HG03060 (cell line): ENCODE measurements around the gene CFP.

Experiments used
- ATAC-seq: cut with Tn5 transposase; IDR thresholded peaks from one replicate; pipeline ENCODE4 v1.9.1; 2021; ENCODE audit warnings: low read depth, moderate number of reproducible peaks; ENCODE audit not compliant: unreplicated experiment

The CFP gene

DNA sequence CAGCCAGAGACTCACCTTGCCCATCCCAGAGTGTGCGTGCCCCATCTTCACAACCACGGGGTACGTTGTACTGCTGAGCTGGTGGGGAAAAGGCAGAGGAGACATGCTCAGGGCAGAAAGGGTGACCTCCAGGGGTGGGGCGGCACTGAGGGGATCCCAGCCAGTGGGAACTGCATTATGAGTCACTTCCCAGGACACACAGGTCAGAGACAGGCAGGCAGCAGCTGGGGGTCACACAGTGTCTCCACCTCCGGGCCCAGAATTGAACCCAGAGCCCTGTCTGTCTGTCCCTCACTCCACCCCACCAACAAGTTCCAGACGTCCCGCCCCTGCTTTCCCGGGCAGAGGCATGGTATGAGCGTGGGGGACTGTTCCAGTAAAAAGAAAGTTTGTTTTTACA lies 52.3 kb downstream of the CFP start:
- ATAC-seq = no peak

DNA sequence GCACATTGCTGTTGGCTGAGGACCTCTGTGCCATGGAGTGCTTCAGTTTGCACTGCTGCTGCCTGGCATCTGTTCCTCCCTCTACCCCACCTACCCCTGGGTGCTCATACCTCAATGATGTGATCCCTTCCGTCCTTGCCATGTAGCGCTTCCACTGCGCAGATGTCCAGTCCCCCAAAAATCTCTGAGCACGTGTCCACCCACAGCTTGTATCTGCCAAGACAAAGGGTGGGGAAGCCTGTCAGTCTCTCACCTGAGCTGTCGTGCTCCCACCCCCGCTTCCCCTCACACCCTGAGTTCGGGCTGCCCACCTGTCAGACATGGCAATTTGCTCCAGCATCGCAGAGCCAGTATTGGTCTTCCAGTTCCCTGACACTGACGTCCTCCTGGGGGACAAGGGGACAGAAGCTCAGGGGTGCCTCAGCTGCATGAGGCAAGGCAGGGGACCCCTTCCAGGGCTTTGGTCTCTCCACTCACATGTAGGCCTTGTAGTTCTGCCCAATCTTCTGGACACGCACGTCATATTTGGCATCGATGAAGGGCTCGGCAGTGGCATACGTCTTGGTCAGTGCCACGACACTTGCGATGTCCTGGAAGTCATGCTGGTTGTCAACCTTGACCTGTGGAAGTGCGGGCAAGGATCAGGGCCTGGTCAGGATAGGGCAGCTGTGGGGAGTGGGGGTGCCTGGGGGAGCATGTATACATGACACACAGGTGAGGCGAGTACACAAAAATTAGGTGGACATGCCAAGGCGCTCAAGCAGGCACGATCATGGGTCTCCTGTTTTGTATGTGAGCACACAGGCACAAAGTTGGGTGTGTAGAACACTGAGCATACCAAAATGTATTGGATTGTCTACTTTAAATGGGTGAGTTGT lies 53.5 kb downstream of the CFP start:
- ATAC-seq = no peak

DNA sequence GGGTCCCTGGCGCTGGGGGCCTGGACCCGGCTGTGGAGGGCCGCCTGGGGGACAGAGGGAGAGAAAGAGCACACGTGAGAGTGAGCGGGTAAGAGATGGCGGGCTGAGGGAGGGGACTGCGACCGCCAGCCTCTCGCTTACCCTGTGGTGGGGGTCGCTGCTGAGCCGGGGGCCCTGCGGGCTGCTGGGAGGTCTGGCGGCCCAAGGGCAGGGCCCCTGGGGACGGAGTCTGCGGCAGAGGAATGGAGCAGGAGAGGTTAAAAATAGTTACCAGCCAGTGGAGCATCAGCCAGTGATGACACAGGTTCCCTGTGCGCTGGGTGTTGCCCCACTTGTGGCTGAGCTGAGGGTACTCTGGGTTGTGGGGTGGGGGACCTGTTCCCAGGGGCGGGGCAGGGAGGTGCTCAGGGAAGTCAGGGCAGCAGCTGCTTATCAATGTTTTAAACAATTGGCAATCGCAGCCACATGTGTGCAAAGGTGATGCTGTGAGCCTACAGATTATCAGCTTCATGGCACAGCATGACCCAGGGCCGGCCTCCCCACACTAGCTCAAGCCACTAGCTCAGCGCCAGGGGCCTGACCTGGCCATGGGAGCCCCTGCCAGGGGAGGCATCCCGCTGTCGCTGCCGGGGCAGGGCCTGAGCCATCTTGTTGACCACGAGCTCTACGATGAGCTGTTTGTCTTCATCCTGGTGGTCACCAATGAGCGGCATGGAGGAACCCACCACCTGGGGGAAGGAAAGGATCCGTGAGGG lies 55.0 kb downstream of the CFP start:
- ATAC-seq = no peak

DNA sequence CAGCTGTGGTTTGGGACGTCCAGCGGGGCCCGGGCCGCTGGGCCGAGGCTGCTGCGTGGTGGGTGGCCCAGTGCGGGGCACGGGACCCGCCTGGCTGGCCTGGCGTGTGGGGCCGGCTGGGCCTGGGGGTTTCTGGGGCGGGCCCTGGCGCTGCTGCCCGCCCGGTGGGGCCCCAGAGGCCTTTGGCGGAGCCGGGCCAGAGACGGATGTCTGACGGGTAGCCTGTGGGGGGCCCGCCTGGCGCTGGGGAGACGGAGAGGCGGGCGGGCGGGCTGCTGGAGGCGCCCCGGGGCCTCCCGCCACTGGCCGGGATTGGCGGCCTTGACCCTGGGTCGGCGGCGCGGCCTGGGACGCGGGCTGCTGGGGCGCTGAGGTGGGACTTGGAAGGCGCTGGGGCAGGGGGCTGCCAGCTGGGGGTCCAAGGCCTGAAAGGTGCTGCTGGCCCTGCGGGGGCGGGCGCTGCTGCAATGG lies 55.6 kb downstream of the CFP start:
- no peak for ATAC-seq

GRCh38 chrX:47573341-47574075 lies 56.2 kb downstream of the CFP start:
- ATAC-seq = no peak
